SK-N-SH (cell line): ENCODE measurements around the gene ARSJ. TPM values are rescaled to one million over a fixed set of nuclear protein-coding genes. Genes with fewer than 3 reads are reported as not detected.
A peak's percentile ranks its signal among the peaks of the same experiment; 100 is the strongest.

Source experiments
- CTCF ChIA-PET: fragments of 300-600, 350-600 bp; formaldehyde crosslinking; extraction: SDS; loops from one replicate; lab custom pipeline; 2021; lab: Yijun Ruan, JAX
- POLR2A ChIA-PET: fragments of 350-600 bp; sonication (Branson Sonifier 250); formaldehyde crosslinking; extraction: SDS; loops from one replicate; lab custom pipeline; 2020; ENCODE audit warnings: antibody characterized with exemption, inconsistent platforms; lab: Yijun Ruan, JAX
- DNase-seq: peaks from one replicate; pipeline ENCODE4 v3.0.0; 2012
- H2AFZ ChIP-seq: fragments of 200-600 bp; sonication (generic); 2 replicates; pipeline ENCODE4 v1.8.1; 2016; ENCODE audit warnings: antibody characterized with exemption, mild to moderate bottlenecking, low read depth
- H3F3A ChIP-seq: fragments of 200-600 bp; sonication (generic); replicated peaks from 2 replicates; pipeline ENCODE3; 2016; ENCODE audit warnings: antibody characterized with exemption, mild to moderate bottlenecking; ENCODE audit not compliant: insufficient read depth
- H3K27ac ChIP-seq, 2 experiments: fragments of 200-500 bp in 1 of 2; fragments of 200-600 bp in 1 of 2; sonication (Bioruptor generic) in 1 of 2; sonication (generic), shearing (Covaris generic) in 1 of 2; 2 replicates each; pipeline versions ENCODE4 v1.5.1 to v1.6.1; 2014 to 2016; ENCODE audit warnings: low read depth in 2 of 2, inconsistent platforms in 1 of 2, low read length in 1 of 2, mild to moderate bottlenecking in 1 of 2, mixed read lengths in 1 of 2
- H3K27me3 ChIP-seq: fragments of 200-600 bp; sonication (generic), shearing (Covaris generic); 2 replicates; pipeline ENCODE4 v1.6.1; 2016; ENCODE audit warnings: mixed run types; ENCODE audit not compliant: insufficient read depth
- H3K36me3 ChIP-seq, 2 experiments: fragments of 200-500 bp in 1 of 2; fragments of 200-600 bp in 1 of 2; sonication (Bioruptor generic) in 1 of 2; sonication (generic) in 1 of 2; replicated peaks in 1 of 2; 2 replicates each; pipeline versions ENCODE3 to v1.5.1; 2014 to 2016; ENCODE audit warnings: low read length in 1 of 2, mild to moderate bottlenecking in 1 of 2; ENCODE audit not compliant: insufficient read depth in 2 of 2, control insufficient read depth in 1 of 2
- H3K4me1 ChIP-seq, 2 experiments: fragments of 200-500 bp in 1 of 2; fragments of 200-600 bp in 1 of 2; sonication (Bioruptor generic) in 1 of 2; sonication (generic), shearing (Covaris generic) in 1 of 2; 2 replicates each; pipeline versions ENCODE4 v1.5.1 to v1.6.1; 2014 to 2016; ENCODE audit warnings: low read depth in 1 of 2, low read length in 1 of 2, mixed run types in 1 of 2; ENCODE audit not compliant: insufficient read depth in 2 of 2, control insufficient read depth in 1 of 2
- H3K4me2 ChIP-seq: fragments of 200-600 bp; sonication (generic), shearing (Covaris generic); 2 replicates; pipeline ENCODE4 v1.6.1; 2017; ENCODE audit warnings: mixed run types
- H3K4me3 ChIP-seq, 2 experiments: fragments of 200-500 bp in 1 of 2; fragments of 200-600 bp in 1 of 2; sonication (Bioruptor generic) in 1 of 2; sonication (generic), shearing (Covaris generic) in 1 of 2; 2 replicates each; pipeline versions ENCODE4 v1.5.1 to v1.8.1; 2014 to 2016; ENCODE audit warnings: low read depth in 2 of 2, inconsistent platforms in 1 of 2, low read length in 1 of 2, mild to moderate bottlenecking in 1 of 2, mixed read lengths in 1 of 2, moderate library complexity in 1 of 2
- H3K79me2 ChIP-seq: fragments of 200-600 bp; sonication (generic); 2 replicates; pipeline ENCODE4 v1.8.1; 2017; ENCODE audit warnings: mild to moderate bottlenecking; ENCODE audit not compliant: insufficient read depth
- H3K9ac ChIP-seq: fragments of 200-600 bp; sonication (generic); 2 replicates; pipeline ENCODE4 v1.6.1; 2017; ENCODE audit warnings: mixed run types
- H3K9me2 ChIP-seq: fragments of 200-600 bp; sonication (generic); 2 replicates; pipeline ENCODE4 v1.6.1; 2017; ENCODE audit warnings: mixed run types
- H3K9me3 ChIP-seq: fragments of 200-600 bp; sonication (generic); 2 replicates; pipeline ENCODE4 v1.6.1; 2017; ENCODE audit warnings: mixed run types, mild to moderate bottlenecking, moderate library complexity
- H4K20me1 ChIP-seq: fragments of 200-600 bp; sonication (generic); 2 replicates; pipeline ENCODE4 v1.6.1; 2017; ENCODE audit warnings: mild to moderate bottlenecking, mixed run types; ENCODE audit not compliant: insufficient read depth
- CHD2 ChIP-seq: fragments of 150-350 bp; IDR thresholded peaks from 2 replicates; pipeline ENCODE4 v1.6.1; 2018; ENCODE audit warnings: low read length; ENCODE audit not compliant: partially characterized antibody
- CTCF ChIP-seq: fragments of 200-600 bp; sonication (generic); IDR thresholded peaks from 2 replicates; pipeline ENCODE4 v1.6.1; 2017; ENCODE audit warnings: antibody characterized with exemption, mild to moderate bottlenecking, moderate library complexity
- EP300 ChIP-seq, 2 experiments: IDR thresholded peaks; 2 replicates each; pipeline versions ENCODE4 v1.4.0 to v1.6.1; 2012; ENCODE audit warnings: borderline replicate concordance in 1 of 2, low read depth in 1 of 2, low read length in 1 of 2
- EZH2phosphoT487 ChIP-seq: fragments of 200-600 bp; sonication (generic); IDR thresholded peaks from 2 replicates; pipeline ENCODE4 v1.6.1; 2017; ENCODE audit warnings: low read depth, mixed run types, mild to moderate bottlenecking, antibody characterized with exemption, moderate library complexity, borderline replicate concordance
- FOXJ3 ChIP-seq: sonication (generic); formaldehyde crosslinking; IDR thresholded peaks from 2 replicates; pipeline ENCODE4 v1.5.1; 2020; ENCODE audit warnings: mild to moderate bottlenecking, missing genetic modification reagents
- FOXM1 ChIP-seq: IDR thresholded peaks from 2 replicates; pipeline ENCODE4 v1.4.0; 2012; ENCODE audit warnings: low read depth, mild to moderate bottlenecking
- GABPA ChIP-seq: IDR thresholded peaks from 2 replicates; pipeline ENCODE4 v1.4.0; 2012; ENCODE audit warnings: low read depth, mild to moderate bottlenecking
- GATA2 ChIP-seq: sonication (generic); formaldehyde crosslinking; IDR thresholded peaks from 2 replicates; pipeline ENCODE4 v1.5.0; 2020; ENCODE audit warnings: mild to moderate bottlenecking, missing genetic modification reagents
- IRF3 ChIP-seq: fragments of 150-350 bp; IDR thresholded peaks from 2 replicates; pipeline ENCODE4 v1.6.1; 2016; ENCODE audit warnings: mild to moderate bottlenecking, low read depth, low read length
- JUND ChIP-seq: IDR thresholded peaks from 2 replicates; pipeline ENCODE4 v1.4.0; 2012
- MAX ChIP-seq: IDR thresholded peaks from 2 replicates; pipeline ENCODE4 v1.4.0; 2012; ENCODE audit warnings: low read depth
- MEF2A ChIP-seq: IDR thresholded peaks from 2 replicates; pipeline ENCODE4 v1.4.0; 2012; ENCODE audit warnings: low read depth, borderline replicate concordance
- MXI1 ChIP-seq: IDR thresholded peaks from 2 replicates; pipeline ENCODE4 v1.6.1; 2012; ENCODE audit warnings: mild to moderate bottlenecking, low read depth, low read length, improper control_type of control experiment
- NRF1 ChIP-seq: IDR thresholded peaks from 2 replicates; pipeline ENCODE4 v1.6.1; 2012; ENCODE audit warnings: low read depth, mild to moderate bottlenecking, low read length
- PBX3 ChIP-seq: IDR thresholded peaks from 2 replicates; pipeline ENCODE4; 2012
- REST ChIP-seq: IDR thresholded peaks from 2 replicates; pipeline ENCODE4 v1.6.1; 2012; ENCODE audit warnings: mild to moderate bottlenecking, low read depth, low read length, moderate library complexity
- TAF1 ChIP-seq: IDR thresholded peaks from 2 replicates; pipeline ENCODE4 v1.6.1; 2012; ENCODE audit warnings: low read depth, mild to moderate bottlenecking, low read length, moderate library complexity, borderline replicate concordance
- TEAD4 ChIP-seq: IDR thresholded peaks from 2 replicates; pipeline ENCODE4 v1.4.0; 2012; ENCODE audit warnings: mild to moderate bottlenecking, borderline replicate concordance; ENCODE audit not compliant: insufficient read depth
- YY1 ChIP-seq: IDR thresholded peaks from 2 replicates; pipeline ENCODE4 v1.4.0; 2012; ENCODE audit warnings: low read depth, mild to moderate bottlenecking
- WGBS: methylation state at CpG from one replicate; pipeline ENCODE4 v1.1.6; 2017; ENCODE audit warnings: low lambda C conversion rate; 5-methylcytosine and 5-hydroxymethylcytosine counted together
- polyA plus RNA-seq, 3 experiments: library from polyadenylated mRNA; depleted of rRNA; stranded (reverse); fragments of >200 nt; gene quantifications; 2 replicates each; pipeline ENCODE4 v1.2.3, GENCODE V29; 2012

Gene ARSJ
- polyA plus RNA-seq, 1 of the 3 experiments (the other 2 are of a cell fraction): 30.4 TPM

GRCh38 chr4:113962719-113963265 is 16.7 kb downstream of the ARSJ start:
- peak overlapping the region in 1 of 2 experiments; percentile 96; a peak in 2 of 4 replicates for H3K27ac ChIP-seq
- WGBS: 75% methylated on average over 3 of the region's 3 CpGs

More at GRCh38 chr4:113962719-113963265, 16.7 kb downstream of the ARSJ start:
- peak overlapping the region; percentile 31; the same call in 1 of the 2 replicates for H3K4me2 ChIP-seq
- no peaks in the 10 kb centered on the region for H3K27me3 ChIP-seq
- H2AFZ ChIP-seq: no peak overlapping the region
- no peaks in the 10 kb centered on the region for H3K9me2 ChIP-seq
- ChIA-PET POLR2A (no interaction called here), CTCF (no interaction called here)
- H4K20me1 ChIP-seq: no peaks in the 10 kb centered on the region
- no peaks in the 10 kb centered on the region; the same call in 1 of the 2 replicates for H3K9me3 ChIP-seq
- DNase-seq: no peak
- no peak overlapping the region for H3K4me3 ChIP-seq
- TF ChIP-seq CHD2 (no peak), EP300 (IDR thresholded peaks at IDR 0.05; ENCODE audit: borderline replicate concordance in 1 of 2, low read depth in 1 of 2, low read length in 1 of 2) (no peak), EZH2phosphoT487 (no peak), FOXM1 (no peak), PBX3 (no peak), MEF2A (no peak), MAX (no peak), REST (no peak), IRF3 (no peak), TEAD4 (no peak), JUND (no peak), GATA2 (no peak), TAF1 (no peak), FOXJ3 (CRISPR knock-in tag) (no peak), YY1 (no peak), NRF1 (no peak), GABPA (no peak), MXI1 (no peak), CTCF (no peak)
- peaks cover 67% of the 10 kb centered on the region for H3F3A ChIP-seq
- peaks cover 97% of the 10 kb centered on the region for H3K79me2 ChIP-seq
- H3K9ac ChIP-seq: no peak overlapping the region
- peaks cover 14 to 37% of the 10 kb centered on the region in 2 experiments; a peak in 3 of 4 replicates for H3K4me1 ChIP-seq
- H3K36me3 ChIP-seq: peaks cover 9 to 70% of the 10 kb centered on the region in 2 experiments
